NCI-H1417 (cell line): ENCODE data around the gene COMMD7.
"Not testable (repeated sequence)": the region's sequence is repeated elsewhere in the genome, so short reads cannot be mapped to it uniquely, and the experiment has no call there.

Experiments used
- DNase-seq, 3 experiments: peaks; one replicate each; lab custom pipeline; 2025; lab: John Stamatoyannopoulos, UW

COMMD7 gene

DNA sequence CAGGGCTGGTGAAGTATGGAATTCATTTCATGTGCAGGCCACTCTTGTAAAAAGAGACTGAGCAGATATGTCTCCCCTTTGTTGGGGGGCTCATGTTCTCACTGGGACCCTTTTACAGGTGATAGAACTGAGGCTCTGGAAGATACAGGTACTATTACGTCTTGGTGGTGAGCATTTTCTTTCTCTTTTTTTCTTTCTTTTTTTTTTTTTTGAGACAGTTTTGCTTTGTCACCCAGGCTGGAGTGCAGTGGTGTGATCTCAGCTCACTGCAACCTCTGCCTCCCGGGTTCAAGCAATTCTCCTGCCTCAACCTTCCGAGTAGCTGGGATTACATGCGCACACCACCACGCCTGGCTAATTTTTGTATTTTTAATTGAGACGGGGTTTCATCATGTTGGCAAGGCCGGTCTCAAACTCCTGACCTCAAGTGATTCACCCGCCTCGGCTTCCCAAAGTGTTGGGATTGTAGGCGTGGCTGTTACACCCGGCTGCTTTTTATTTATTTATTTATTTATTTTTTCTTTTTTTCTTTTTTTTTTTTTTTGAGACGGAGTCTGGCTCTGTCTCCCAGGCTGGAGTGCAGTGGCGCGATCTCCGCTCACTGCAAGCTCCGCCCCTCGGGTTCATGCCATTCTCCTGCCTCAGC lies 22.1 kb upstream of the COMMD7 start:
- DNase-seq: not testable (repeated sequence)

DNA sequence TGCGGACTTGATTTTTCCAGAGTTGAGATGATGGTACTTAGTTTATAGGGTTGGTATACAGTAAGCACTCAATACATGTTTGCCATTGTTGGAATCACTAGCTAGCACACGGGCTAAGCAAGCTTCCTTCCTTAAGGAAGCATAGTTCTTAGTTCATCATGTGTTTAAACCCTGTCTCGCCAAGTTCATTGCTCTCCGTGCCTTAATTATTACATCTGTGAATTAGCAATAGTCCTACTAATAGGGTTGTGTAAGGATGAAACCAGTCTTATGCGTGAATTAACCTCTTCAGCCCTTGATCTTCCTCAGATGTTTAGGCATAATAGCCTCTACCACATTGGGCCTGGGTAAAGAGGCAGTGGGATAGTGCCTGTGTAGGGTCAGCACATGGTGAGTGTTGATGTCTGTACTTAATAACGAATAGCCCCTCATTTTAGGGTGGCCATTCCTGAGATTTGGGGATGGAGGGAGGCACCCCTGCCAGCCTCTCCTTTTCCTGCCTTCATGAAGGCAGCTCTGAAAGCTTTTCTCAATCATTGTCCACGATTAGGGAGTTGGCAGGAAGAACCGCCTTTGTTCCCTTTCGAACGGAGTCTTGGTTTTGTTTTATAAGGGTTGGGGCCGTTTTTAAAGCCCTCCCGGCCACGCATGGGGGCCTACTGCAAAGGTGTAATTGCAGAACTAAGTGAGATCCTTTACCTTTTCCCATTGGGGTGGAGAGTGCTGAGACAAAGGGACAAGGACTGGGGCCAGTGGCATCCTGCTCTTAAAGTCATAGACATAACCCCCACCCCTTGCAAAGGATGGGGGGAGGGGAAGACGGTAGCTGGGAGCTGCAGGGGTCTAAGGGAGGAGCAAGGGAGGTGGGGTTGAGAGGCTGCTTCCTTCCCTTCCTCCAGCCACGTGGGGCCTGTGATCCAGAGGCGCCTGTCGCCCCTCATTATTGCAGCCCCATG lies 21.0 kb upstream of the COMMD7 start:
- DNase-seq: no peak

DNA sequence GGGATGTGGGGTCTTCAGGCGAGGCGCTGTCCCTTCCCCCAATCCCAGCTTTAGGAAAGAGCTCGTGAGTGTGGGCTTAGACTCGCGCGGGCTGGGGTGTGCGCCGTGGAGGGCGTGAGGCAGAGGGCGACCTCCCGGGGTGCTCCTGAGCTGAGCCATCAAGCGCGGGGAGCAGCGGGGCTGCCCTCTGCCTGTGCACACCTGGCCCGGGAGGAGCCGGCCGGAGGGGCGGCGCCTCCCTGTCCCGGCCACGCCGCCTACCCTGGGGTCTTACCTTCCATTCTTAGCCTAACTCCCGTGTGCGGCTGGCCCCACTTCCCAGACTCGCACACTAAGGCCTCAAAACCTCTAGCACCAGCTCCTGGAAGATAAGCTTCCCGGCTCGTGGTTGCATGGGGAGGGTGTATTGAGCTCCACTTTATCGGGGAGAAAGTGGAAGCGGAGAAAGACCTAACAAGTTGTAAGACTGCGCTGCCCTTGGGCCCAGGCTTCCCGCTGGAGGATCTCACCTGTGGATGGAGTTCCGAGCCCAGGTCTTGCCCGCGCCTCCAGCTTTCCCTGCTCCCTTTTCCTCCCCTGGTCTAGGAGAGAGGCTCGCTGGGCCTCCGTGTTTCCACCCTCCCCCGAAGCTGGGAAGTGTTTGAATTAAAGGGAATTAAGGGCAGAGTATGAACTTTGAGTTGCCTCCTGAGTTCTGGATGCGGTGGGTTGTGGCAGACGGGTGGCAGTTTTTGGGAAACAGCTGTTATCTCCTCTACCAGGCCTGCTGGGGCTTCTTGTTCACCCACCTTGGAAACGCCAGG lies 20.1 kb upstream of the COMMD7 start:
- peak in 2 of 3 experiments; percentile 65 to 73 for DNase-seq

DNA sequence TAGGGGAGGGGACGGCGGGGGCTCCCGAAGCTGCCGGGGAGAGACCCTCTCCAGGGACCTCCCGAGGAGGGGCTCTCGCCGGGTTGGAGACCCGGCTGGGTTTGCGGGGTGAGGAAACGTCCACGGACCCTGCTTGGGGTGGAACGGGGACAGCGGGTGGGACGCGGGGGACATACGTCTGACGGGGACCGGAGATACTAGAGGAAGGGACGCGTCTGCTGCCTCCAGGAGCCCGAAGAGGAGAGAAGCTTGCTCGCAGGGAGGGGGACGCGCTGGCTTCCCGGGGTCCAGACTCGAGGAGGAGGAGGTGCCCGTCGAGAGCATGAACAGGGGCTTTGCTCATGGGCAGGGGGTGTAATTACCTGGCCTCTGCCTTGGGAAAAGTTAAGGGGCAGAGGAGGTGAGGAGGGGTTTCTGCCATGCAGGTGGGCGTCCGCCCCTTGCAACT lies 19.5 kb upstream of the COMMD7 start:
- peak in 1 of 3 experiments; percentile 79 for DNase-seq

DNA sequence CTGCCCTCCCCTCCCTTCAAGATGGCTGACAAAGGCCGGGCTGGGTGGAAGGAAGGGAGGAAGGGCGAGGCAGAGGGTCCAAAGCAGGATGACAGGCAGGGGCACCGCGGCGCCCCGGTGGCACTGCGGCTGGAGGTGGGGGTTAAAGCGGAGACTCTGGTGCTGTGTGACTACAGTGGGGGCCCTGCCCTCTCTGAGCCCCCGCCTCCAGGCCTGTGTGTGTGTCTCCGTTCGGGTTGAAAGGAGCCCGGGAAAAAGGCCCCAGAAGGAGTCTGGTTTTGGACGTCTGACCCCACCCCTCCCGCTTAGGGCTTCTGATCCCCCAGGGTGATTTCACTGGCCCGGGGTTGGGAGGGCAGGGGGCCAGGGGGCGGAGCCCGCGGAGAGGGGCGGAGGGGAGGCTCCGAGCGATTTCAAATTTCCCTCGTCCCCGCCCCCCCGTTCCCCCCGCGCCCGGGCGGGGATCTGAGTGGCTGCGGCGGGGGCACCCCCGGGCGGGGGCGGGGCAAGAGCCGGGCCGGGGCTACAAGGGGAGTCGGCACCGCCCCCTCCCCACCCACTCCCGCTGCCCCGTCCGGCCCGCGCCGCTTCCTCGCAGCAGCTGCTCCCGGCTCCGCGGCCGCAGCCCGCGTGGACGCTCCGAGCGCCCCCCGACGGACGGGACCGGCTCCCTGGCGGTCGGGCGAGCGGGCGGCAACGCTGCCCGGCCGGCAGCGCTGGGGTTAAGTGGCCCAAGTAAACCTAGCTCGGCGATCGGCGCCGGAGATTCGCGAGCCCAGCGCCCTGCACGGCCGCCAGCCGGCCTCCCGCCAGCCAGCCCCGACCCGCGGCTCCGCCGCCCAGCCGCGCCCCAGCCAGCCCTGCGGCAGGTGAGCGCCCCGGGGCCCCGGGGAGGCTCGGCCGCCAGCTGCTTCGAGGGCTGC lies 18.8 kb upstream of the COMMD7 start, which contains the start of gene DNMT3B:
TSS of gene DNMT3B (plus strand) at position 555 of the 923 bp plus-strand sequence. CDS start 17,939 bp downstream, outside the sequence.
- peak; percentile 81 to 97 (median 92) for DNase-seq

DNA sequence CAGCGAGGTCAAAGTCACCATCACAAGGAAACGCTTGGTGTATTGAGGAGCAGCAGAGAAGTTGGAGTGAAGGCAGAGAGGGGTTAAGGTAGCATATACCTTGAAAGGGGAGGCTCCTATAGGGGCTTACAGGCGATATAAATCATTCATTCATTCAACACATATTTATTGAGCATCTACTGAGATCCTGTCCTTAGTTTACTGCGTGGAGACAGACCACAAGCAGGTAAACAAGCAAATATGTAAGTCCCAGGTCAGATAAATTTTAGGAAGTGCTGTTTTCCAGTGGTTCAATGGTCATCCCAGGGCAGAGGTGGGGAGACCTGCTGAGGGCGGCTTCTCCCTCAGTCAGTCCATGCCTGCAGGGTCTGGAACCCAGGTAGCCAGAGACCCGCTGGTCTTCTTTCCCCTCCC lies 18.2 kb upstream of the COMMD7 start:
- DNase-seq: no peak

DNA sequence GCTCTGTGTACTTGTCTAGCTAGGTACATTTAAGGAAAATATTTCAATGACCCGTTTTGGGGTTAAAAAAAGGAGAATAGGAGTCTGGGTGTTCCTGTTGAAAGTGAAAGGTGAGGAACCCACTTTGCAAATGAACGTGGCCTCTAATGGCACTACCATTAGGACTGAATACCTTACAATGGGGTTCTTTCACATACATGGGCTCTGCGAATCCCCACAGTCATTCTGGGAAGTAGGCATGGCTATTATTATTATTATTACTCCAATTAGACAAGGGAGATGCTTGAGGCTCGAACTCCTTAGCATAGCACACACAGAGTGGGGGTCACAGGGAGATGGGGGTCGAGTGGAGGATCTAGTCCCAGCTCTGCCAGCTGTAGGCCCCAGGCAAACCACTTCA lies 12.9 kb upstream of the COMMD7 start:
- no peak for DNase-seq

DNA sequence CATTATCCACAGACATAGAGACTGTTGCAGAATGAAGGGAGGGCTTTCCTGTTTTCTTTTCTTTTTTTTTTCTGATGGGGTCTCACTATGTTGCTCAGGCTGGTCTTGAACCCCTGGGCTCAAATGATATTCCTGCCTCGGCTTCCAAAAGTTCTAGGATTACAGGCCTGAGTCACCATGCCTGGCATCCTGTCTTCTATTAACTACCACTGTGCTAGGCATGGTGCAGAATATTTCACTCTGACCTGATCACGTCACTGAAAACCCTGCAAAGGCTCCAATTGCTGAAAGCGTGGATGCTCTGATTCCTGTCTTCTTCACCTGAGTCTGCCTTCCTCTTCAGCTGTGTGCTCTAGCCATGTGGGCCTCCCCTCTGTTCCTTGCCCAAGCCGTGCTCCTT lies 10.5 kb upstream of the COMMD7 start:
- DNase-seq: no peak

DNA sequence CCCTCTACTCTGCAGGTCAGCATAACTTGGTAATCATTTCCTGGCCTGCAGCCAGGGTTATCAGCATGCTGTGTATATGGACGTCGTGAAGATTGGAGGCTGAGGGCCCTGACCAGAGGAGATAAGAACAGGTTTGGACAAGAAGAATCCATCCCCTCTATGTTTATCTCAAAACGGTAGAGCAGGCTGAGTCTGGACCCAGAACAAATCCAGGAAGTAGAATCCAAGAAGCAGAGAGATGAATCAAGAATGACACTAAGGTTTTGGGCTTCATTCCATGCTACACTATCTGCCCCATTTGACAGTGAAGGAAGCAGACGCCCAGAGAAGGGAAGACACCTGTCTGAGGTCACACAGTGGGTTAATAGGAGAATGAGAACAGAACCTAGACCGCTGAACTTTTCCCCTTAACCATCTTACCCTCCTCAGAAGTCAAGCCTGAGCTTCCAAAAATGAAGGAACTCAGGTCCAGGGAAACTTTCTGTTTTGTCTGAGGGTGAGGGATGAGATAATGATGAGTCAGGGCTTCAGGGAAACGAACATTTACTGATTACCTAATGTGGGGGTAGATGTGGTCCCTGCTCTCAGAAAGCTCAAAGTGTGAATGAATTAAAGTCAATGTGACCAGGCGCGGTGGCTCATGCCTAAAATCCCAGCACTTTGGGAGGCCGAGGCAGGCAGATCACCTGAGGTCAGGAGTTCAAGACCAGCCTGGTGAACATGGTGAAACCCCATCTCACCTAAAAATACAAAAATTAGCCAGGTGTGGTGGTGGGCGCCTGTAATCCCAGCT lies 9.4 kb upstream of the COMMD7 start:
- DNase-seq: no peak

DNA sequence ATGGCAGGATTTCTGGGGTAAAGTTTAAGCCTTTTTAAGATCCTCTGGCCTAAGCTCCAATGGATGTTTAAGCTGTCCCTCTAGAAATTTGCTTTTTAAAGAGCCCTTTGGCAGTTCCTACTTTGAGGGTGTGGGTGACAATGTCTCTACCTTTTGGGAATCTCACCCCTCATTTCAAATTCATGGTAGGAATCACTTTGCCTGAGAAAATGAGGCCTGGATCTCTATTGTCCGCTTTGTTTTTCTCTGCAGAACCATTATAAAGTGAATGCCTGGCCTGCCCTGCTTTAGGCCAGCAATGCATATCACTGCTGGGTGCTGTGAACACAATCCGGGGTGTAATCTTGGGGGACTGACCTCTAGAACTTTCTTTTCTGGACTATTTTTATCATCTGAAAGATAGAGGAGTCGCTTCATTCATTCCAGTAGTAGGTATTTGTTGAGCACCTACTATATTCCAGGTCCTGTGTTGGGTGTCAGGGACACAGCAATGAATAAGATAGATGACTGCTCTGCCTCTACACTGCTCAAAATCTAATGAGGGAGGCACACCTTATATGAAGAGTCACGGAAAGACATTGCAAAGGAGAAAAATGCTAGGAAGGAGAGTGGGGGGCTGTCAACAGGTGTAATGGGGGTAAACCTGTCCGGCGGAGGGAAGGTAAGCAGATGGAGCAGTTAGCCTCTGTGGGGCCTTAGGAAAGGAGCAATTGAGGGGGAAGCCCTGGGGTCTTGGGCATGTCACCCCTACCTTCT lies 8.6 kb upstream of the COMMD7 start:
- no peak for DNase-seq

DNA sequence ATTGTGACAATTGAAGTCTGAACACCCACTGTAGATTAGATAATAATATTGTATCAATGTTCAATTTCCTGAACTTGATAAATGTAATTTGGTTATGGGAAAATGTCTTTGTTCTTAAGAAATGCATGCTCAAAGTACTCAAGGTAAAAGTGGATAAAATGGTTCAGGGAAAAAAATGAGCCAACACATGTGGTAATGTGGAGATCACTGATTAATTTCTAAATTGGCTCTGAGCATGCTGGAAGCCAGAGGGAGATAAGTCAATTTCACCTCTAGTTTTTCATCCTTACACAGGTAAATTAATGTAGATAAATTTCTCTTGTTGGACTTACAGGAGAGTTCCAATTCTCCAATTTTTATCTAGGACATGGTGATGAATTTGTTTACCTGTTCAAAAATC lies 8.0 kb upstream of the COMMD7 start:
- DNase-seq: no peak

DNA sequence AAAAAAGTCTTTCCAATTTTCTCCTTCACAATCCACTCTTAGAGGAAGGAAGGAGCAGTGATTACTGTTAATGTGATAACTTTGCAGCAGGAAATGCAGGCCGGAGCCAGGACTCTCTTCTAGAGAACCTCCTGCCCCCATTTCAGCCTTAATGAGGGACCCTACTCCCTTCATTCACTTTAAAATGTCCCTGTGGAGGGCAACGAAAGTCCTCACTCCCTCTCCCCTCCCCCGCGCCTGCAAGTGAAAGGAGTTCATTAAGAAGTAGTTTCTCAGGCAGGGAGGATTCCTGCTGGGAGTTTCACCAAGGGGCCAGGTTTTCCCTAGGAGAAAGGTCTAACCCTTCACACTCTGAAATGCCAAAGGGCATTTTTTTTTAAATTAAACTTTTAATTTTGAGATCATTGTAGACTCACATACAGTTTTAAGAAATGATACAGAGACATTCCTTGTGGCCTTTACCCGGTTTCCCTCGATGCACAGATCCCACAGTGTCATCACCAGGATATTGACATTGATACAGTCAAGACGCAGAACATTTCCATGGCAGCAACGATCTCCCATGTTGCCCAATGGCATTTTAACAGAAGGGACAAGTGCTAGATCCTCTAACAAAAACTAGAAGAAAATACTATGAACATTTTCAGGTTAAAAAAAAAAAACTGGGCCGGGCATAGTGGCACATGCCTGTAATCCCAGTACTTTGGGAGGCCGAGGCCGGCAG lies 6.8 kb upstream of the COMMD7 start:
- no peak for DNase-seq

DNA sequence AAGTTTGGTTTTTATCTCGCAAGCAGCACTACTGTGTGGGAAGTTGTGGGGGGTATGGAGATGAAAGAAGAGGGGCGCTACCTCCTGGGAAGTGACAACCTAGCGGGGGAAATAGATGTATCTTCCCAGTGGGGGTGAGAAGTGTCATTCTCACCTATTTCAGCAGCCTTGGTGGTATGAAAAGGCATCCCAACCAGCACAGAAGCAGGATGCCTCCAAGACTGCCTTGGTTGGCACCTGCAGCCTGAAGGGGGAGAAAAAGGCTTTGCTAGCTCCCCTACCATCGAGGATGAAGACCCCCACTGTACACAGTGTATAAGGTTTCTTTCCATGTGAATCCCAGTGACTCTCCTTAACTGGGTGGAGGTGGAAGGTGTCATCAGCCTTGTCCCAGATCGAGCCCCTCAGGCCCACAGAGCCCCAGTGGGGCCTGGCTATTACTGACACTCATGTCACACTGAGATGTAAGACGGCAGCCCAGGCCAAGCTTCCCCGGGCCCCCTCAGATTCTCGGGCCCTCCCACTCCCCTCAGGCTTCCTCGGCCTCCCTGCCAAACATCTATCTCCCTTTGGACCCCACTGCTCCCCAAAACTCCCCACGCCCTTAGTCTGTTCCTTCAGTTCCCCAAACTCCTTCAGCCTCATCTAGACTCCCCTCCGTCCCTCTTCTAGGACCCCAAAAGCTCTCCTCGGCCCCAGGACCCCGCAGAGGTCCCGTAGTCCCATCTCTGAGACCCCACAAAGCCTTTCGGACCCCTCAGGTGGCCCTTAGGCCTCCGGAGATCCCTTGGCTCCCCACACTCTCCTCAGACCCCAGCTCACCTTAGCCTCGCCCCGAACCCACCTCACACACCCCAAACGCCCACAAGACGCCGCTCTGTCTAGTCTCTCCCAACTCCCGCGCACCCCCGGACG lies 688 bp downstream of the COMMD7 start:
- DNase-seq: peak in 2 of 3 experiments; percentile 40 to 49

DNA sequence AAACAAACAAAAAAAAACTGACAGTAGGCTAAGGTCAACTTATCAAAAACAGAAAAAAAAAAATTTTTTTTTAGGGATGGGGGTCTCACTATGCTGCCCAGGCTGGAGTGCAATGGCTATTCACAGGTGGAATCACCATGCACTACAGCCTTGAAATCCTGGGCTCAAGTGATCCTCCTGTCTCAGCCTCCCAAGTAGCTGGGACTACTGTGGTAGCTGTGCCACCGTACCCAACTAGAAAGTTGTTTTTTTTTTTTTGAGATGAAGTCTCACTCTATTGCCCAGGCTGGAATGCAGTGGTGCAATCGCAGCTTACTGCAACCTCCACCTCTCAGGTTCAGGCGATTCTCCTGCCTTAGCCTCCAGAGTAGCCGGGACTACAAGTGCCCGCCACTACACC lies 2.1 kb downstream of the COMMD7 start:
- no peak for DNase-seq

DNA sequence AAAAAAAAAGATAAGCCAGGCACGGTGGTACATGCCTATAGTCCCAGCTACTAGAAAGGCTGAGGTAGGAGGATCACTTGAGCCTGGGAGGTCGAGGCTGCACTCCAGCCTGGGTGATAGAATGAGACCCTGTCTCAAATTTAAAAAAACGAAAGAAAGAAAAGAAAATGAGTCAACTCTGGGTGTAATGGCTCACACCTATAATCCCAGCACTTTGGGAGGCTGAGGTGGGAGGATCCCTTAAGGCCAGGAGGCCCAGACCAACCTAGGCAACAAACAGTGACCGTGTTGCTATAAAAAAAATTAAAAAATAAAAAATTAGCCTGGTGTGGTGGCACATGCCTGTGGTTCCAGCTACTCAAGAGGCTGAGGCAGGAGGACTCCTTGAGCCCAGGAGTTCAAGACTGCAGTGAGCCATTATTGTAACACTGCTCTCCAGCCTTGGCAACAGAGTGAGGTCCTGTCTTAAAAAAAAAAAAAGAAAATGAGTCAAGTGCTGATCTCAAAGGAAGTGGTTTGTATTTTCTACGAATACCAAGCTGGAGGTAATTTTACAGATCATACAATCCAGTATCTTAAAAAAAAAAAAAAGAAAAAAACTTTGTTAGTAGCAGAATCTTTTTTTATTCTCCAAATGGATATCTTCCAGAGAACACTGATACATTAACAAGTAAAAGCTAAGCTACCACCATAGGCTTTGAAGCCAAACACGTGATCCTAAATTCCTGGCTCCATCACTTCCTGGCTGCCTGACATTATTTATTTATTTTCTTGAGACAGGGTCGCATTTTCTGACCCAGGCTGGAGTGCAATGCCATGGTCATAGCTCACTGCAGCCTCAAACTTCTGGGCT lies 5.7 kb downstream of the COMMD7 start:
- no peak for DNase-seq

DNA sequence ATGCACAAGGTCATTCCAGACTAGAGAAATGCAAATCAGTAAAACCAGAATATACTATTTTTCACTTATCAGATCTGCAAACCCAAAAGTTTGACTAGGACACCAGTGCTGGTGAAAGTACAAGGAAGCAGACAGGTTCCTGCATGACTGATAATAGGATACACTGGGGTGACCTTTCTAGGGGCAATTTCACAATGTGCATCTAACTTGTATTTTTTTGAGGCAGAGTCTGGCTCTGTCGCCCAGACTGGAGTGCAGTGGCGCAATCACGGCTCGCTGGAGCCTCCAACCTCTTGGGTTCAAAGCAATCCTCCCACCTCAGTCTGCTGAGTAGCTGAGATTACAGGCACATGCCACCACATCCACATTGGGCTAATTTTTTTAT lies 11.4 kb downstream of the COMMD7 start:
- DNase-seq: no peak

DNA sequence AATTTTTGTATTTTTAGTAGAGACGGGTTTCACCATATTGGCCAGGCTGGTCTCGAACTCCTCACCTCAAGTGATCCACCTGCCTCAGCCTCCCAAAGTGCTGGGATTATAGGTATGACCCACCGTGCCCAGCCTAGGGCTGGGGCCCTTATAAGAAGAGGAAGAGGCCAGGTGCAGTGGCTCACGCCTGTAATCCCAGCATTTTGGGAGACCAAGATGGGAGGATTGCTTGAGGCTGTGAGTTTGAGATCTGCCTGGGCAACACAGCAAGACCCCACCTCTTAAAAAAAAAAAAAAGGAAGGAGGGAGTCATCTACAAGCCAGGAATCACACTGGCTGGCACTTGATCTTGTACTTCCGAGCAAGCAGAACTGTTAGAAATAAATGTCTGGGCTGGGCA lies 13.9 kb downstream of the COMMD7 start:
- not testable (repeated sequence) for DNase-seq
